Panc1 (cell line): Measurements from ENCODE around the gene TMEM132C.

Source experiments
- CTCF ChIP-seq: fragments of 450-650 bp; IDR thresholded peaks from 2 replicates; pipeline ENCODE4 v1.5.1; 2017; ENCODE audit warnings: mild to moderate bottlenecking
- REST ChIP-seq, 2 experiments: IDR thresholded peaks; 2 replicates each; pipeline ENCODE4 v1.6.1; 2011 to 2012; ENCODE audit warnings: low read depth in 2 of 2, control low read depth in 1 of 2, low read length in 1 of 2, mild to moderate bottlenecking in 1 of 2, moderate library complexity in 1 of 2; ENCODE audit not compliant: insufficient read depth in 1 of 2
- SIN3A ChIP-seq: IDR thresholded peaks from 2 replicates; pipeline ENCODE4 v1.6.1; 2012; ENCODE audit warnings: low read depth, mild to moderate bottlenecking, low read length, moderate library complexity, borderline replicate concordance; ENCODE audit not compliant: insufficient read depth

DNA sequence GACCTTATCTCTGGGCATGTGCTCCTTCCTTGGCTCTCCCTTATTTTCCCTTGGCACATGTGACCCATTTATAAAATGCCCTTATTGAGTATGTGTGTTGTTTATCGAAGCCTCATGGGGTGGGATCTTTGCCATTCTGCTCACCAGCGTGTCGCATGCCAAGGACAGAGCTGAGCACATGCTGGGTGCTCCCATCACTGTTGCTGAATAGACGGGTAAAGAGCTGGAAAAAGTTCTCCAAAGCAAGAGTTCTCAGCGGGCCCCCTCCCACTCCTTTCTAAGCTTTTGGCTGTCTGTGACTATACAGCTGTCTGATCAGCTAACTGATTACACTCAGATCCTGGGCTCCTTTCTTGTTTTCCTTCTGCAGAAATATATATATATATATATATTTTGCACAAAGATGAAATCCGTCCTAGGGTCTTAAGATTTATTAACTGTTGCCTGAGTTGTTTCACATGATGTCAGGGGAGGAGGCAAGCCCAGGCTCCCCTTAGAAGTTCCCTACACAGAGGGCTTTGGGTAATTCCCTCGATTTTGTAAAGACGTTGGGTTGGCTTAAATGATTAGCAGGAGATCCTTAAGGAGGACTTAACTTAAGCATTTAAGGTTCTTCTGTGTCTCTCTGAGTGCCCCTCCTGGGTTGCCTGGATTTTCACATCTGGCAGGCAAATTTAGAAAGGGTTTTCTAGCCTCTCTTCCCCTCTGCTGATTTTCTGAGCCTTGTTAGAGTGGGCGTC, 71.6 kb downstream of the TMEM132C start:
- no peak for TF ChIP-seq CTCF
- TF ChIP-seq REST (IDR thresholded peaks at IDR 0.05; ENCODE audit: insufficient read depth in 1 of 2, low read depth in 2 of 2, low read length in 1 of 2) = no peak
- no peak for TF ChIP-seq SIN3A
